GOT3 (cell line): ENCODE measurements around the gene TEX19.

Experiments
- DNase-seq: peaks from one replicate; lab custom pipeline; 2025; ENCODE audit warnings: mixed read lengths; lab: John Stamatoyannopoulos, UW

Gene TEX19, protein sequence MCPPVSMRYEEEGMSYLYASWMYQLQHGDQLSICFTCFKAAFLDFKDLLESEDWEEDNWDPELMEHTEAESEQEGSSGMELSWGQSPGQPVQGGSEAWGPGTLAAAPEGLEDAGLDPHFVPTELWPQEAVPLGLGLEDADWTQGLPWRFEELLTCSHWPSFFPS

DNA sequence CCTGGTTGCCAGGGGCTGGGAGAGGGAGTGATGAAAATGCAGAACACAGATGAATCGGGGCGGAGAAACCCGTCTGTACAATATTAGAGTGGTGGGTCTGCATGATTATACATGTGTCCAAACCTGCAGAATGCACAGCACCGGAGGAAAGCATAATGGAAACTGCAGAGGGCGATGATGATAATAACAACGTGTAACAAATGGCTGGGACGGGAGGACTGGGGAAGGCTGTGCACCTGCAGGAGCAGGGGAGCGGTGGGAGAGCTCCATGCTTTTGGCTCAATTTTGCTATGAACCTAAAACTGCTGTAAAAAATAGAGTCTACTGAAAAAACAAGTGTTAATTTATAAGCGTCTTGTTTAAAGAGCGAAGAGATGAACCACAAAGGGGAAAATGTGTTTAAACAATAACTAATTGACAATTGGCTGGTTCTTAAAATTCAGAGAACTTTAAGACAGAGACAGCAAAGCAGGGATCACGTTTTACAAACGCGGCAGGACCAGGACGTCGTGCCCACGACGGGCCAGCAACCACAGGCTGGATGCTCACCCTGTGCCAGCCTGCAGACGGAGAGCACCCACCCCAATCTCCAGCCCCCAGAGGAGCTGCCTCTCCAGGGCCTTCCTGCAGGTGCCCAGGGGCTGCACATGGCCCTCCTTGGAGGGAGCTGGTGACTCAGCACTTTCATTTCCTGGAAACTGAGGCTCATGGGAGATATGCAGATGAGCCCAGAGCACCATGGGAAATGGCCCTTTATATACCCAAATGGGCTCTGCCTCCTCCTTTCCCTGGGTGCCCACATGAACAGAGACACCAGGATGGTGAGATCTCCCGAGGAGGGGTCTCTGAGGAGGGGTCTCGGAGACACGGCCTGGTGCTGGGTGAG is at the start of gene TEX19:
Gene TEX19 (plus strand): TSS at position 783 of the 886 bp plus-strand sequence. CDS start 2,904 bp downstream, outside the sequence.
- DNase-seq, result no peak

DNA sequence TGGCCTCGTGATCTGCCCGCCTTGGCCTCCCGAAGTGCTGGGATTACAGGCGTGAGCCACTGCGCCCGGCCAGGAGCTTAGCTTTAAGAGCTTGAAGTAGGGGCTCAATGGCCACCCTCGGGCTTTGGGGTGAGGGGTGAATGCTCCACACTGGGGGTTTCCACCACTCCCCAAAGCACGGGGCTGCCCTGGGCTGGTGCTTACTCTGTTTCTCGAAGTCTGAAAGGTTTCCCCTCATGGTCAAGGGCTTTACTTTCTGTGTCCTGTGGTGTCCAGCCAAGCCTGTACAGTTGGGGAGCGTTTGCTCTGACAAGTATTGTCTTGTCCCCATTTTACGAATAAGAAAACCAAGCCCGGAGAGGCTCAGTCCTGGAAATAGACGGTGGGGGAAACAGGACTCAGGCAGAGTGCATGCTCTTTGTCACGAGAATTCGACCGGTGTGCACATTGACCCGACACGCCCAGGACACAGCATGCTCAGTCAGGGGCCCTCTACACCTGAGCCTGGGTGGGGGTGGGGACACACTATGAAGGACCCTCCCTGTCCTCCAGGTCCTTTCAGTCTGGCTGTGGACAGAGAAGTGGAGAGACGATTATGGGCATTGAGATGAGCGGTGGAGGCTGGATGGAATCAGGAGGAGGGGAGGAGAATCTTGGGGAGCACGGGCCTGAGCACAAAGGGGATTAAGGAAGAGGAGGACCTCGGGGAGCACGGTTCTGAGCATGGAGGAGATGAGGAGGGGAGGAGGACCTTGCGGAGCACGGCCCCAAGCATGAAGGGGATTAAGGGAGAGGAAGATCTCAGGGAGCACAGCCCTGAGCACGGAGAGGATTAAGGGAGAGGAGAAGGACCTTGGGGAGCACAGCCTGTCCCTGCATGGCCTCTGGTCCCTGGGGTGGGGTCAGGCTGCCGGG is 49.1 kb upstream of the TEX19 start:
- no peak for DNase-seq

DNA sequence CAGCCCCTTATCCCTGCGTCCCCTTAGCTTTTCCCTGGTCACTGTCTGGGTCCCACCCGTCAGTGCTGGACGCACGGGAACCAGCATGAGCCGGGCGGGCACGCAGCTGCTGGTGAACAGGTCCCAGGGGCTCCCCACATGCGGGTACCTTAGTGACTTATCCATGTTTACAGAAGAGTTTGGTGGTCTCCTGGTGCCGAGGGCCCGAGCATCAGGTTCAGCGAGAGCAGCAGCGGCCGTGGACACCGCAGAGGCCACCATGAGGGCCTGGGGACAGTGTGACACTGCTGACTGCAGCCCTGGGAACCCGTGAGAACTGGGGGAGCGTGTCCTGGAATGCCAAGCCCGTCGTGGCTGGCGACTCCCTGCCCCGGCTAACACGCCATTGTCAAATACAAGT is 48.2 kb upstream of the TEX19 start:
- no peak for DNase-seq

DNA sequence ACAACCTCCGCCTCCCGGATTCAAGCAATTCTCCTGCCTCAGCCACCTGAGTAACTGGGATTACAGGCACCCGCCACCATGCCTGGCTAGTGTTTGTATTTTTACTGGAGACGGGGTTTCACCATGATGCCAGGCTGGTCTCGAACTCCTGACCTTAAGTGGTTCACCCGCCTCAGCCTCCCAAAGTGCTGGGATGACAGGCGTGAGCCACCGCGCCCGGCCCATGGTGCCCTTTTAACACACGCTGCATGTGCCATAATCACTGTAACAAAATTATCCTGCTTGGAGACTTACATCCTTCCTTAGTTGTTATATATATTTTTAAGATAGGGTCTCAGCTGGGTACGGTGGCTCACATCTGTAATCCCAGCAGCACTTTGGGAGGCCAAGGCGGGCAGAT is 47.1 kb upstream of the TEX19 start:
- DNase-seq, result no peak

DNA sequence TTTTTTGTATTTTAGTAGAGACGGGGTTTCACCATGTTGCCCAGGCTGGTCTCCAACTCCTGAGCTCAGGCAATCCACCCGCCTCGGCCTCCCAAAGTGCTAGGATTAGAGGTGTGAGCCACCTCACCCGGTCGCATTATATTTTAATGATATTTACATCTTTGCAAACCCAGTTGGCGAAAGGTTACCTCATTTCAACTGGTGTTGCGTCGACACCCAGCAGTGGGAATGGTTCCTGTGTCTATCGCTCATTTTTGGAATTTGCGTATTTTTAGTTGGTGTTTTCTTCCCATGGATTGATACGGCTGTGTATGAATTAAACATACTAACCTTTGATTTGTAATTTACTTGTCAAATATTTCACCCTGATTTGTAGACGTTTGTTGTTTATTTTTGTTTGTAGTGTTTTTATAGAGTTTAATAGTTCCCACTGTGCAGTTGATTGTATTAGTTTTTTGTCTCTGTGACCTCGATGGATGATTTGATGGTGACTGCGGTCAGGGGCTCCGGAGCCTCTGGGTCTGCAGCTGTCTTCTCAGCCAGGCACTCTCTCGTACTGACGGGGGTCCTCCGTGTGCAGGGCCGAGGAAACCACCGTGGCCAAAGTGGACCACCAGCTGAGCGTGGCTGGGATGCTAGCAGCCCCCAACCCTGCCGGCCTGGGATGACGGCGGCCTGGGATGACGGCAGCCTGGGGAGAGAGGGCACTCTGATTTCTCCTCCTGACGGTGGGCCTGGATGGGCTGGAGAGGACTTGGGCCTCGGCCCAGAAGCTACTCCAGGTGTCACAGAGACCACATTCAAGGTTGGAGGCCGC is 45.6 kb upstream of the TEX19 start:
- no peak for DNase-seq

DNA sequence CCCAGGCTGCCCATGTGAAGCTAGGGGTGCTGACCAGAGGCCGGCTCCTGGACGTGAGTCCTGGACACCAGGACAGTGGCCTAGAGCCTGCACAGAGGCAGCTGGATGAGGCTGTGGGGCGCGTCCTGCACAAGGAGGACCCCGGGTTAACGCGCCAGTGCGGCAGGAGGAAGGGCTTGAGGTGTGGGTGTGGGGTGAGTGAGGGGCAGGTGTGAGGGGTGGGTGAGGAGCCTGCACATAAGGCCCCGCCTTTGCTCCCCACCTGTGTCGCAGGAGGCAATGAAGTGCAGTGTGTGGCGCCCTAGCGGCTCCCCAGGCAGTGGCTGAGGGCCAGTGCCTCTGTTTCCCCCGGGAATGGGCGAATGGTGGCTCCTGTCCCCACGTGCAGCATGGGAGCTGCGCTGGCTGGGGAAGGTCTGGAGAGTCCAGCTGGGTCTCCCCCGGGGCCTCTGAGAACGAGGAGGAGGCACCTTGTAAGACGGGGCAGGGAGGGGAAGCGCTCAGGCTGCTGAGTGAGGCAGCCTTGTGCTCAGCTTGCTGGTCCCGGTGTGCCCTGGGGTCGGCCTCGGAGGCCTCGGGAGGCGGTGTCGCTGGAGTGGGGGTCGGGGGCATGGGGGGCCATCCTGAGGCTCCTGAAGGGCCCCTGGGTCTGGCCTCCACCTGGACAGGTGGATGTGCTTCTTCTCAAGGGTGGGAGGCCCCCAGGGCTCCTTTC is 44.9 kb upstream of the TEX19 start:
- no peak for DNase-seq

DNA sequence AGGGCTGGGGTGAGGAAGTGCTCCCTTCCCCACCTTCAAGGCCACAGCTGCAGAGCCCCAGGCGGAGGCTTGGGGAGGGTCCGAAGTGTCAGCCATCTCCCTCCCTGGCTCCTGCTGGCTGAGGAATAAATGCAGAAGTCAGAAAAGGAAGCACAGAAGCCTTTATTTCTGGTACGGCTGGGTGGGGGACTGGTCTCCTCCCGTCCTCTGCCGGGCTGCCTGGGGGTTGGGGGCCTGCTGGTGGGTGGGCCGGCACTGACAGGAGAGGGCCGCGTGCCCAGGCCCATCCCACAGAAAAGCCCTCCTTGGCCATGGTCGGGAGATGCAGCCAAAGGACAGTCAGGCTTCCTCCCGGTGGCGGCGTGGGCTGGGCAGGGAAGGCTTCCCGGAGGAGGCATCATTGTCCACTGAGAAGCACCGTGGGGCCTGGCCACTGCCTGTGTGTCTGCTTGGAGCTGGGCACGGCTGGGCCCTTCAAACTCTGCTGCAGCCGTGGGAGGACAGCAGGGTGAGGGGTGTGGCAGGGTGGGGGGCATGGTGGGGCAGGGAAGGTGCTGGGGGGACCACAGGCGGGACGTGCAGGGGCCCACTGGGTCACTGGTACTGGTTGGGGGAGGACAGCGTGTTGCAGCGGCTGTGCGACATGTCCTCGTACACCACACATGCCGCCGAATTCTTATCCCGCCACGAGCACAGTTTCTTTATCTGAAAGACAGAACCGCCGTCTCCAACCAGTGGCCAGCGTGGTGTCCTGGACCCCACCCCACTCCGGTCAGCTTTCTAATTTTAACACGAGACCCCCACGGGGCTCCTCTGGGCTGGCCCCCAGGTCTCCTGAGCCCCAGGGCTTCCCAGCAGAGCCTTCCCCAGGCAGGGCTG is 44.1 kb upstream of the TEX19 start:
- DNase-seq, result no peak

DNA sequence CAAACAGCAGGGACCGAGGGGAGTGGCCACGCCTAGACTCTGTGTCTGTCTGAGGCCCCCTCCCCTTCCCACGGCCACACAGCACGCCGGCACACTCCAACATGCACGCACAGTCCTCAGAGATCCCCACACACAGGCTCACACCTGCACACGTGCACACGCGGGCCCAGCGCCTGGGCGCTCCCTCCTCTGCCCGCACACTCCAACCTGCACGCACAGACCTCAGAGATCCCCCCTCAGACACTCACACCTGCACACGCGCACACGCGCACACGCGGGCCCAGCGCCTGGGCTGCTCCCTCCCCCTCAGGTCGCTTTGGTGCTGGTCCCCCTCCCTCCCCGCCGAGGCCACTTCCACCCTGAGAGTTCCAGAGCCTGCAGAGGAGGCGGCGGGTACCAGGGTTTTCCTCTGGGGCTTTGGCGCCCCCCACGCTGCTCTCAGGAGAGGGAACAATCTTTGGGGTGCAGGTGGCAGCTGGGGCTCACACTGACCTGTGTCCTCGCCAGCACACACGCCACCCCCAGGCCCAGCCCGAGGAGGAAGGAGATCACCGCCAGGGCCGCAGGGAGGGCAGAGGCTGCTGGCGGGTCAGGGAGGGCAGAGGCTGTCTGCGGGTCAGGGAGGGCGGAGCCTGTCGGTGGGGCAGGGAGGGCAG is 43.2 kb upstream of the TEX19 start:
- DNase-seq, result no peak

DNA sequence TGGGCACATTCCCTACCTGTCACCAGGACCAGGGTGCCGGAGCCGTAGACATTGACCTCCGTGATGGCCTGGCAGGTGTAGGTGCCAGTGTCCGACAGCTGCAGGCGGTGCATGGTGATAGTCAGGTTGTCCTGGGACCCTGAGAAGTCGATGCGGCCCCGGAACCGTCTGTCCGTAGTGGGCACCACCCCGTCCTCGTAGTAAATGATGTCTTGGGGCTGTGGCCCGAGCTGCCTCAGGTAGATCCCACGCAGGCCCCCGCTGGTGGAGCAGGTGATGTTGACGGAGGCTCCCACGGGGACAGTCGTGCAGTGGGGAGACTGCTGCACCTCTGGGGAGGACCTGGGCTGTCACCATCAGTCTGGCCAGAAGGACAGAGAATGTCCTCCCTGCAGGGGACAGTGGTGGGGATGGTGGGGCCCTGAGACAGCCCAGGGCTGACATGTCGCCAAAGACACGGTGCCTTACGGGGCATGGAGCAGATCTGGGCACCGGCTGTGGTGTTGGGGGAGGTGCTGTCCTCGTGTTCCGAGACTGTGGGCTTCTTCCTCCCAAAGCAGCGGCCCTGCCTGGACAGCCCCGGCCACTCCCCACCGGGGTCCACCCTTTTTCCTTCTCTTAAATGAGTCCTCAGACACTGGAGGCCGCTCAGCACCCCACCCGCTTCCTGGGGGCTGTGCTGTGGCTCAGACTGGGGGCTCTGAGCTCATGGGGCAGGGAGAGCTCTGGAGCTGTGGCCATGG is 42.2 kb upstream of the TEX19 start:
- no peak for DNase-seq

DNA sequence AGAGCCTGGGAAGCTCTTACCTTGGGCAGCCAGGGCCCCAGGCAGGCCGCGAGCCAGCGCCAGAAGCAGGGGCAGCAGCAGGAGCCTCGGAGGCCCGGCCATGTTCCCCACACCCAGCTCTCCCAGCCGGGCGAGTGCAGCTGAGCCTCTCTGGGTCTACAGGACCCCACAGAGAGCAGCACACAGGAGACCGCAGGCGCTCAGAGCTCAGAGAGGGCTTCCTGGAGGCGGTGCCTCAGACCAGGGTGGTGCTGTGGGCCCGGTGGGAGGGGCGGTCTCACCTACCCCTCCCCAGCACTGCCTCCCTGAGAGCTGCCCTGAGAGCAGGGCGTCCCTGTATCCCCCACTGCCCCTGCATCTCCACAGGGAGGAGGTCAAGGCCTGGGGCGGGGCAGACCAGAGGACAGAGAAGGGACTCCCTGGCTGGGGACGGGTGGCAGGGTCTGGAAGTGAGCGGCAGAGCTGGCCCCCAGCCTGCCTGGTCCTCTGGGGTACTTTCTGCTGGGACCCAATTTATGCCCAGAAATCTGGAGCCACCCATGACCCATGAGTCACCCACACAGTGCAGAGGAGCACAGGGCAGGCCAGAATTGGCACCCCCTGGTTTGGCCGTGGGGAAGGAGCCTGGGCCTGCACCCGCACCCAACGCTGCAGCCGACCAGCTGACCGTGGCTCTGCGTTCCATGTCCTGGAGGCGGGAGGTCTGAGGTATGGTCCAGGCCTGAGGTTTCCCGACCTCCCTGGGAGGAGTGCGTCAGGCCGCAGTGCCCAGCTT is 41.5 kb upstream of the TEX19 start, which contains the start of gene CD7:
Gene CD7 (minus strand): TSS at position 215 of the 775 bp plus-strand sequence. CDS start 113 bp downstream, at position 102.
- DNase-seq, result no peak

DNA sequence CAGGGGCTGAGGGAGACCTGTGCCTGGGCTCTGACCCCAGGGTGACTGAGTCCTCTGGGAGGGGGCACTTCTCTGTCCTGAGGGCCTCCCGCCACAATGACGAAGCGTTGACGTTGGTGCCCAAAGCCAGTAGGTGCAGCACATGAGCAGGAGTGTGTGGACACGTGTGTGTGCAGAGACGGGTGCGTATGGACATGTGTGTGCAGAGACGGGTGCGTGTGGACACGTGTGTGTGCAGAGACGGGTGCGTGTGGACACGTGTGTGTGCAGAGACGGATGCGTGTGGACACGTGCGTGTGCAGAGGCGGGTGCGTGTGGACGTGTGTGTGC is 40.9 kb upstream of the TEX19 start:
- no peak for DNase-seq

DNA sequence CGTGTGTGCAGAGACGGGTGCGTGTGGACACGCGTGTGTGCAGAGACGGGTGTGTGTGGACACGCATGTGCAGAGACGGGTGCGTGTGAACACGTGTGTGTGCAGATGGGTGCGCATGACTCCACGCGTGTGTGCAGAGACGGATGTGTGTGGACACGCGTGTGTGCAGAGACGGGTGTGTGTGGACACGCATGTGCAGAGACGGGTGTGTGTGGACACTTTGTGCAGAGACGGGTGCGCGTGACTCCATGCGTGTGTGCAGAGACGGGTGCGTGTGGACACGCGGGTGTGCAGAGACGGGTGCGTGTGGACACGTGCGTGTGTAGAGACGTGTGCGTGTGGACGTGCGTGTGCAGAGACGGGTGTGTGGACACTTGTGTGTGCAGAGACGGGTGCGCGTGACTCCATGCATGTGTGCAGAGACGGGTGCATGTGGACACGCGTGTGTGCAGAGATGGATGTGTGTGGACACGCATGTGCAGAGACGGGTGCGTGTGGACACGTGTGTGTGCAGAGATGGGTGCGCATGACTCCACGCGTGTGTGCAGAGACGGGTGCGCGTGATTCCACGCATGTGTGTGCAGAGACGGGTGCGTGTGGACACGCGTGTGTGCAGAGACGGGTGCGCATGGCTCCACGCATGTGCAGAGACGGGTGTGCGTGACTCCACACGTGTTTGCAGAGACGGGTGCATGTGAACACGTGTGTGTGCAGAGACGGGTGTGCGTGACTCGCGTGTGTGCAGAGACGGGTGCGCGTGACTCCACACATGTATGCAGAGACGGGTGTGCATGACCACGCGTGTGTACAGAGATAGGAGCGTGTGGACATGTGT is 40.1 kb upstream of the TEX19 start:
- no peak for DNase-seq

DNA sequence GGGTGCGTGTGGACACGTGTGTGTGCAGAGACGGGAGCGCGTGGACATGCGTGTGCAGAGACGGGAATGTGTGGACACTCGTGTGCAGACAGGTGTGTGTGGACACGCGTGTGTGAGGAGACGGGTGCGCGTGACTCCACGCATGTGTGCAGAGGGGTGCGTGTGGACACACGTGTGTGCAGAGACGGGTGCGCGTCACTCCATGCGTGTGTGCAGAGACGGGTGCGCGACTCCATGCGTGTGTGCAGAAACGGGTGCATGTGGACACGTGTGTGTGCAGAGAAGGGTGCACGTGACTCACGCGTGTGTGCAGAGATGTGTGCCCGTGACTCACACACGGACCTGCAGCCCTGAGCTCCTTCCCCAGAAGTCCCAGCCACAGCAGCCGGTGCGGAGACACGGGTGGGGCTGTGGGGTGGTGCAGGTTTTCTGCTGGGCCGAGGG is 39.4 kb upstream of the TEX19 start:
- DNase-seq, result no peak

DNA sequence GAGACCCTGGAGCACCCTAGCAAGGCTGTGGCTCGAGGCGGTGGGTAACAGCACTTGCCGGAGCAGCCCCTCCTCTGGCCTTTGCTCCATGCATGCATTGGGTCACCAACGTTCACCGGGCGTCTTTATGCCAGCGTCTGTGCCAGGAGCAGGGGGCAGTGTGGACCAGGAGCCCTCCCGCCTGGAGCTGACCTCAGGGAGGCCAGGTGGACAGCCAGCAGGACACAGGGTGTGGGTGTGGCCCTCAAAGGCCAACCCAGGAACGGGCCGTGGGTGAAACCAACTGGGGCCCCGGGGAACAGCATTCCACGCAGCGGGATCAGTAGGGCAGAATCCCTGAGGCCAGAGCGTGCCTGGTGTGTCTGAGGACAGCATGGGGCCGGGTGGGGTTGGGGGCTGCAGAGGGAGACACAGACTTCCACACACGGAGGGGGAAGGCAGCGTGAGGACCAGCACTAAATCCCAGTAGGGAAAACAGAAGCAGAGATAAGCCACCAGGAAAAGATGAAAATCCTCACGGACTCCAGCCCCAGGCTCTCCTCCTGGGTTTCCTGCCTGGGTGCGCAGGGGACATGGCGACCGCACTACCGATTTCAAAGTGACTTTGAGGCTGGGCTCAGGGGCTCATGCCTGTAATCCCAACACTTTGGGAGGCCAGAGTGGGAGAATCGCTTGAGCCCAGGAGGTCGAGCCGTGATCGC is 38.8 kb upstream of the TEX19 start:
- DNase-seq, result no peak

DNA sequence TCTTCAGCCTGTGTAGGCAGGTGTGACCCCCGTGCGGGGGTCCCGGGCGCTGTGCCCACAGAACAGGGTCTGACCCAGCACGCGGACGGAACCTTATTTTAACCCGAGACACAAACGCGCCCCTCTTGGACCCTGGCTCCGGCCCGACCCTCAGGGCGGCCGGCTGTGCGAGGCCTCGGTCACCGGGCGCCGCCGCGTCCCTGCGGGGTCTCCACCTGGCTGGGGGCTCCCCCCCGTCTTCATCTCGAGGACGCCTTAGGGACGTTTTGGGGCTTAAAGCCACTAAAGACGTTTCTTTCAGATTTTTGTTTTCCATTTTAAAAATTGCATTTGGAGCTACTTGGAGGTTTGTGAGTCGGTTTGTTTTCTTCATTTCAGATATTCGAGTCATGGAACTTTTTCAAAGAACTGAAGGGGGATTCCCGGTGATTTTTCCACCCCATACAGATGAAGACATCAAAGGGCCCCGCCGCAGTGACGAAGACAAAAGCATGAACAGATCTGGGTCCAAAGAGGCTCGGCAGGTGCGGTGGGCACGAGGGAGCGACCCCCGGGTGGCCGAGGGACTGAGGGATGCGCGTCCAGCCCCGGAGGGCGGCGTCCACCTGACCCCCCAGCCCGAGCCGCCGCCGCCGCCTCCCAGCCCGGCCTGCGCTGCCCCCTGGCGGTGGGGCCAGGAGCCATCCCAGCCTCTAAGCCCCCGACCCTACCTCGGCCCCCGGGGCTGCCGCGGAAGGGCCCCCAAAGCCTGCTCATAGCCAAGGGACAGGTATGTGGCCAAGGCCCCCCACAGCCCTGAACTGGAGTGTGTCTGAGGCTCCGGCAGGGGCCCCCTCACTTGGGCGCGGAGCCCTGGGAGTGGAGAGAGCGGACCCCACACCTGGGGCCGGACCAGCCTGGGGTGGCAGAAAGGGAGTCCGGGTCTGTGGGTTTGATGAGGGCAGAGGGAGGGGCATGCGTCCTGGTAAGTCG is 37.8 kb upstream of the TEX19 start:
- DNase-seq, result no peak
